ENCODE data around the gene LOC128125822.

Gene LOC128125822

GRCh38 chr6:63598049-63599036, 26.1 kb downstream of the LOC128125822 start (continued):
- no peak for TF ChIP-seq ZBTB11 (CRISPR knock-in tag; IDR thresholded peaks at IDR 0.05)
- no peak for TF ChIP-seq MTA3 (IDR thresholded peaks at IDR 0.05; ENCODE audit: borderline replicate concordance, low read length)
- TF ChIP-seq NR2C1 (IDR thresholded peaks at IDR 0.05): peak; percentile 46; the same call in 1 of the 2 replicates
- TF ChIP-seq ZSCAN29 (IDR thresholded peaks at IDR 0.05): peak; percentile 57; the same call in 1 of the 2 replicates
- no peak for TF ChIP-seq E2F4 (IDR thresholded peaks at IDR 0.05; ENCODE audit: low read depth, low read length)
- TF ChIP-seq STAT1 (conservative IDR thresholded peaks at IDR 0.05): peak; percentile 94; the same call in 1 of the 2 replicates
- 0 out of 2 replicates have a peak, but pooled peaks have one; percentile 26 for TF ChIP-seq YBX1 (IDR thresholded peaks at IDR 0.05)
- TF ChIP-seq TAF1 (IDR thresholded peaks at IDR 0.05; ENCODE audit: borderline replicate concordance, low read depth, low read length): no peak
- no peak for TF ChIP-seq USF2 (IDR thresholded peaks at IDR 0.05; ENCODE audit: borderline replicate concordance, low read depth, low read length)
- TF ChIP-seq RAD51 (IDR thresholded peaks at IDR 0.05): no peak
- no peak for TF ChIP-seq NR2C2 (IDR thresholded peaks at IDR 0.05; ENCODE audit: borderline replicate concordance, control insufficient read depth, insufficient read length, low read depth)
- TF ChIP-seq SP1 (IDR thresholded peaks at IDR 0.05; ENCODE audit: low read depth, low read length): no peak
- TF ChIP-seq STAT3 (IDR thresholded peaks at IDR 0.05; ENCODE audit: low read depth, low read length): no peak
- TF ChIP-seq IKZF1 (conservative IDR thresholded peaks at IDR 0.05): peak; percentile 56
- 0 out of 2 replicates have a peak, but pooled peaks have one; percentile 15 for TF ChIP-seq ZNF24 (IDR thresholded peaks at IDR 0.05)
- 0 out of 2 replicates have a peak, but pooled peaks have one; percentile 41 for TF ChIP-seq POLR2A (IDR thresholded peaks at IDR 0.05; ENCODE audit: low read depth, low read length)
- TF ChIP-seq ZZZ3 (IDR thresholded peaks at IDR 0.05; ENCODE audit: control insufficient read depth, insufficient read length, low read depth): no peak
- peak; percentile 14 for TF ChIP-seq RELA (IDR thresholded peaks at IDR 0.05; ENCODE audit: borderline replicate concordance, partially characterized antibody)
- no peak for TF ChIP-seq SUPT20H (IDR thresholded peaks at IDR 0.05; ENCODE audit: borderline replicate concordance, control insufficient read depth, low read depth, low read length)
- no peak for TF ChIP-seq EGR1 (IDR thresholded peaks at IDR 0.05; ENCODE audit: borderline replicate concordance in 1 of 2, low read depth in 2 of 2, low read length in 2 of 2)
- peak; percentile 16 to 55; a peak in 2 of 4 replicates for TF ChIP-seq IKZF2 (IDR thresholded peaks at IDR 0.05)
- TF ChIP-seq ZNF207 (IDR thresholded peaks at IDR 0.05; ENCODE audit: borderline replicate concordance): peak; percentile 51; the same call in 1 of the 2 replicates
- no peak for TF ChIP-seq CHD1 (IDR thresholded peaks at IDR 0.05; ENCODE audit: low read depth, low read length)
- TF ChIP-seq NR2F1 (conservative IDR thresholded peaks at IDR 0.05): 0 out of 2 replicates have a peak, but pooled peaks have one; percentile 38
- TF ChIP-seq FOXM1 (IDR thresholded peaks at IDR 0.05; ENCODE audit: low read depth, low read length): peak; percentile 30; the same call in 1 of the 2 replicates
- no peak for TF ChIP-seq NFYB (IDR thresholded peaks at IDR 0.05; ENCODE audit: insufficient read depth, low read depth, low read length)

Data from GM12878 (cell line).